Renal cortical epithelial cell (primary cell): ENCODE measurements around the gene PKD1. TPM values are rescaled to one million over a fixed set of nuclear protein-coding genes. Genes with fewer than 3 reads are reported as not detected.

Experiments
- DNase-seq: peaks from one replicate; pipeline ENCODE4 v3.0.0-alpha.2; 2011; ENCODE audit warnings: low read depth
- total RNA-seq: library from RNA; depleted of rRNA; stranded (reverse); fragments of >200 nt; gene quantifications from 2 replicates; pipeline ENCODE4 v1.2.3, GENCODE V29; 2014

PKD1 gene
- total RNA-seq, 1 donor from 2014 or later: 98.0 TPM

DNA sequence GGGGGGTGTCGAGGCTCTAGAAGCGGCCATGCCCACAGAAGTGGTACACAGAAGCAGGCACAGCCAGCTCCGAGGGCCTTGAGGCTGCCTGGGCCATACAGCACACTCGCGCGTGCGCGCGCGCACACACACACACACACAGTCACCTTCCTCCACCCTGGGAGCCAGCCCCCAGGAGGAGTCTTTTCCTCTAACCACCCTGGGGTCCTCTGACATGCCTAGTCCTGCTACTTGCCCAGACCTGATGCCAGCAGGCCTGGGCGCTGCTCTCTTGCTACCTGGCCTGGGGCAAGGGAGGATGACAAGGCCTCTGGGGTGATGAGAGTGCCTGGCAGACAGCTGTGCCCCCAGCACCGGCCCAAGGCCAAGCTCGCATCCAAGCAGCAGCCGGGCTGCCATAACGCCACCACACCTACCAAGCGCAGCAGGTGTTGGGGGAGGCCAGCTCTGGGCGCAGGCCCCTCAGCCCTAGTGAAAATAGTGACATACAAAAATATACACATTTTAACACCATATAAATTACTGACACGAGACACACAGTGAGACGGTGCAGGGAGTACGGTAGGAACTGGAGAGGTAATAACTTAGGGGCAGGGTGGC, 46.8 kb downstream of the PKD1 start:
- no peak for DNase-seq

GRCh38 chr16:2087748-2088631, 47.7 kb downstream of the PKD1 start:
- DNase-seq: no peak

GRCh38 chr16:2086812-2087747, 48.6 kb downstream of the PKD1 start:
- DNase-seq: no peak

- DNase-seq: no peak
Observed at GRCh38 chr16:2086106-2086742, 49.5 kb downstream of the PKD1 start.

DNA sequence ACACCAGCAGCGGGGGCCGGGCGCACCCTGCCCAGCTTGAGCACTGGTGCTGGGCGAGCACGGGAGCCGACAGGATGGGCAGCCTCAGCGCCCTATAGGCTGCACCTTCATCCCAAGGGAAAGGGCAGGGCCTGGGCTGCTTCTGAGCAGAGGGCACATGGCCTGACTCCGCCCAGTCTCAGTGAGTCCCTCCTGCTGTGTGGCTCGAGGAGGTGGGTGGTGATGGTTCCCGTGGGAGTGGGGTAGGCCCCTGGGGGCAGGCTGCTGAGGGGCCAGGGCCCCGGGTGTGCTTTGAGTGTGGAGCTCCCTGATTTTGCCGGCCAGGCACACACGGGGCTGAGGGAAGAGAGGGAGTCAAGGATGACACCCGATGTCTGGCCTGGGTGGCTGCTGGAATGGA, 50.0 kb downstream of the PKD1 start:
- no peak for DNase-seq

- DNase-seq: no peak
Observed at GRCh38 chr16:2084895-2085625, 50.6 kb downstream of the PKD1 start.

GRCh38 chr16:2083876-2084780, 51.6 kb downstream of the PKD1 start:
- no peak for DNase-seq

GRCh38 chr16:2083409-2083808, 52.3 kb downstream of the PKD1 start:
- DNase-seq: no peak

- no peak for DNase-seq
Observed at GRCh38 chr16:2082983-2083364, 52.7 kb downstream of the PKD1 start.

GRCh38 chr16:2082171-2082982, 53.3 kb downstream of the PKD1 start:
- peak; percentile 7 for DNase-seq

GRCh38 chr16:2081201-2082084, 54.3 kb downstream of the PKD1 start:
- no peak for DNase-seq

GRCh38 chr16:2079991-2080390, 55.7 kb downstream of the PKD1 start:
- no peak for DNase-seq

GRCh38 chr16:2079311-2079800, 56.3 kb downstream of the PKD1 start:
- DNase-seq: no peak

DNA sequence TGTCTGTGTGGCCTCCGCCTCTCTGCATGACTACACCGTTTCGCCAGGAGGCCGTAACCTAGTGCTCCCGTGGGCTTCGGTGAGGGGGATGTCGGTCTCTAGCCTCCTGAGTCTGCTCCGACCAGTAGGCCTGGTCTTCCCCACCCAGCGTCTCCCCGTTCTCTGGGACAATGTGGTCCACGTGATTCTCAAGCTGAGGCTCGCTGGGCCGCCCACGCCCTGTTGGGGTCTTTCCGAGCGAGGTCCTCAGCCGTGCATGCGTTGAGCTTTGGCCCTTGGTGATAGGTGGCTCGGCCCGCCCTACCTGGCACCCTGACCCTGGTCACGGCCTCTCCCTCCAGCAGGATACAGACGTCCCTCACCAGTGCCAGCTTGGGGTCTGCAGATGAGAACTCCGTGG, 57.0 kb downstream of the PKD1 start:
- no peak for DNase-seq

DNA sequence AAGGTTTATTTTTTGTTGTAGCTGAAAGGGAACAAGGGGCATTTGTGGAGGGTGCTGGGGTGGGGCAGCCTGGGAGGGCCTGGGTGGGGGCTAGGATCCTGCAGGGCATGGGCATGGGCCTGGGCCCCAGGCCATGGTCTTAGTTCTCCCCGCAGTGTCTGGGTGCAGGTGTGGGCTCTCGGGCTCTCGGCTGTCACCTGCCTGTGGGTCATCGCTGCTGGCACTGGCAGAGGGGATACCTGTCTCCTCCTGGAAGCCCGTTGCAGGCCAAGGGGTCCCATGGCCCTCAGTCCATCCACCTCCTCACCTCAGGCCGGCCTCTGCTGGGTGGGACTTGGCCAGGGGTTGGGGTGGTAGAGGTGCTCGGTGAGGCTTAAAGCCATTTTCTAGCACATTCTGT, 57.6 kb downstream of the PKD1 start:
- no peak for DNase-seq

DNA sequence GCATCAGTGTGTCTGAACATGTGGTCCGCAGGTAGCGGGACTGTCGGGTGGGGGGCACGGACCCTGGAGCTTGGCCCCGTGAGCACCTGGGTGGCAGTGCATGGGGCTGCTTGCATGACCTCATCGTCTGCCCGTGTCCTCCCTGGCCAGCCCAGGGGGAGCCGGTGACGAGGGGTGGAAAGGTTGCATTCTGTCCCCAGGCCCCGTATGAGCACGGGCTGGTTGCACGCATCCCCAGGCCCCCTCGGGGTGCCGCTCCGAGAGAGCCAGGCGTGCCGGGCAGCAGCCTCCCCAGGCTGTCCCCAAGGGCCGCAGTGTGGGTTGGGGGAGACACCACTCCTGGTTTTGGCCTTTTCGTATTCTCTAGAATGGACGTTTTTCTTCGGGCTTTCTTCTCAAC, 58.0 kb downstream of the PKD1 start:
- no peak for DNase-seq

DNA sequence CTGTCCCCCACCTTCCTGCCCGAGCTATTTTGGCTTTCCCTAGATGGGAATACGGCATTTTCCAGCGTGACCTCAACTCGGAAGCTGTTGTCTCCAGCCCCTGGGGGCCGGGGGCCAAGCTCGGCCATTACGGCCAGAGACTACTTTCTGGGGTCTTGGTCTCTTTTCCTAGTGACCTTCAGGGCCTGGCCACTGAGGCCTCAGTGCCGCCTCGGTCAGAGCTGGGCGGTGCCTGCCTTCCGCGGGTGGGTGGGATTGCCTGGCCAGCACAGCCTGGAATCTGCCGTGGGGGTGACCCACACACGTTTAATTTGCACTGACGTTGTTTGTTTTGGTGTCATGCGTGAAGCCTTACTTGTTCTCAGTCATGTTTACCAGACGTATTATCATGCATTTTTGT, 58.7 kb downstream of the PKD1 start:
- no peak for DNase-seq
